Measurements from ENCODE around the gene OR5V1.
"Not testable (repeated sequence)": the region's sequence is repeated elsewhere in the genome, so short reads cannot be mapped to it uniquely, and the experiment has no call there.

OR5V1 gene

GRCh38 chr6:29368765-29369164 is at the start of gene OR5V1:
TSS of gene OR5V1 (minus strand) at chr6:29368865. CDS start at chr6:29356195, 12,670 bp downstream.
- no peak for DNase-seq

GRCh38 chr6:29414588-29414987 is 45.9 kb upstream of the OR5V1 start, which contains the start of gene OR12D1:
TSS of gene OR12D1 (plus strand) at chr6:29414928.
- DNase-seq = no peak

GRCh38 chr6:29403801-29404200 is 35.1 kb upstream of the OR5V1 start:
- no peak for DNase-seq

GRCh38 chr6:29399525-29399924 is 30.9 kb upstream of the OR5V1 start:
- DNase-seq = no peak

GRCh38 chr6:29395331-29395730 is 26.7 kb upstream of the OR5V1 start, which contains the start of gene OR12D2:
TSS of gene OR12D2 (plus strand) at chr6:29395631. CDS start at chr6:29396700, 1,069 bp downstream.
- no peak for DNase-seq

GRCh38 chr6:29388533-29388932 is 19.9 kb upstream of the OR5V1 start:
- no peak for DNase-seq

- no peak for DNase-seq
These were observed 7.3 kb upstream of the OR5V1 start for GRCh38 chr6:29376003-29376402.

- no peak for DNase-seq
These were observed 6.5 kb upstream of the OR5V1 start, which contains the start of gene OR12D3 for GRCh38 chr6:29375191-29375590. TSS of gene OR12D3 (minus strand) at chr6:29375291. CDS start at chr6:29375287, 4 bp downstream.

GRCh38 chr6:29355603-29356002 is 13.1 kb downstream of the OR5V1 start:
- DNase-seq = no peak

- no peak for DNase-seq
These were observed 13.7 kb downstream of the OR5V1 start for GRCh38 chr6:29354980-29355379.

GRCh38 chr6:29349348-29349747 is 19.3 kb downstream of the OR5V1 start:
- not testable (repeated sequence) for DNase-seq

- DNase-seq = no peak
These were observed 23.3 kb downstream of the OR5V1 start for GRCh38 chr6:29345380-29345779.

GRCh38 chr6:29336269-29336668 is 32.4 kb downstream of the OR5V1 start:
- DNase-seq = no peak

- DNase-seq = no peak
These were observed 36.0 kb downstream of the OR5V1 start for GRCh38 chr6:29332676-29333075.

- no peak for DNase-seq
These were observed 42.9 kb downstream of the OR5V1 start for GRCh38 chr6:29325777-29326176.

- DNase-seq = not testable (repeated sequence)
These were observed 45.3 kb downstream of the OR5V1 start for GRCh38 chr6:29323332-29323731.

GRCh38 chr6:29319931-29320330 is 48.7 kb downstream of the OR5V1 start:
- DNase-seq = no peak
